ENCODE results near the gene TRIML2.

DNA sequence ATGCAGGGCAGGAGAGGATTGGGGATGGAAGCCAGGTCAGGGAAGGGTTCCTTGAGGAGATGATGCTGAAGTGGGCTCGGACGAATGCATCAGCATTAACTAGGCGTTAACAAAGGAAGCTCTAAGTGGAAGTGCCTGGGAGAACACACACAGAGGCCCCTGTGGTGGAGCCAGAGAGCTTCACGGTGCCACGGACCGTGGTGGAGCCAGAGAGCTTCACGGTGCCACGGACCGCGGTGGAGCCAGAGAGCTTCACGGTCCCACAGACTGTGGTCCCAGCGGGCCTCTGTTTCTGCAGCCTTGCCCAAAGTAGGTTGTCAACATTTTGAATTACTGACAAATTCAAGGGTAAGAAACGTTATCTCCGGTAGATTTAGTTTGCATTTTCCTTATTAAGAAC is 48.3 kb downstream of the TRIML2 start:
- TF ChIP-seq, protein P1, sequence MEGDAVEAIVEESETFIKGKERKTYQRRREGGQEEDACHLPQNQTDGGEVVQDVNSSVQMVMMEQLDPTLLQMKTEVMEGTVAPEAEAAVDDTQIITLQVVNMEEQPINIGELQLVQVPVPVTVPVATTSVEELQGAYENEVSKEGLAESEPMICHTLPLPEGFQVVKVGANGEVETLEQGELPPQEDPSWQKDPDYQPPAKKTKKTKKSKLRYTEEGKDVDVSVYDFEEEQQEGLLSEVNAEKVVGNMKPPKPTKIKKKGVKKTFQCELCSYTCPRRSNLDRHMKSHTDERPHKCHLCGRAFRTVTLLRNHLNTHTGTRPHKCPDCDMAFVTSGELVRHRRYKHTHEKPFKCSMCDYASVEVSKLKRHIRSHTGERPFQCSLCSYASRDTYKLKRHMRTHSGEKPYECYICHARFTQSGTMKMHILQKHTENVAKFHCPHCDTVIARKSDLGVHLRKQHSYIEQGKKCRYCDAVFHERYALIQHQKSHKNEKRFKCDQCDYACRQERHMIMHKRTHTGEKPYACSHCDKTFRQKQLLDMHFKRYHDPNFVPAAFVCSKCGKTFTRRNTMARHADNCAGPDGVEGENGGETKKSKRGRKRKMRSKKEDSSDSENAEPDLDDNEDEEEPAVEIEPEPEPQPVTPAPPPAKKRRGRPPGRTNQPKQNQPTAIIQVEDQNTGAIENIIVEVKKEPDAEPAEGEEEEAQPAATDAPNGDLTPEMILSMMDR (IDR thresholded peaks at IDR 0.05): no peak
- no peak for TF ChIP-seq POLR2A (IDR thresholded peaks at IDR 0.05)

Measured in testis (tissue), 2 donors.